ENCODE measurements around the gene C16orf92. TPM values are rescaled to one million over a fixed set of nuclear protein-coding genes. Genes with fewer than 3 reads are reported as not detected.

The C16orf92 gene
- total and polyA plus RNA-seq, 2 of the 13 experiments (the other 11 are each of a cell fraction or from before 2014, with no cell fraction given) = not detected

- no peak for TF ChIP-seq AHDC1 (CRISPR knock-in tag; IDR thresholded peaks at IDR 0.05; ENCODE audit: borderline replicate concordance)
- peak; percentile 73; the same call in 1 of the 2 replicates for TF ChIP-seq ELF3 (CRISPR knock-in tag; IDR thresholded peaks at IDR 0.05)
- TF ChIP-seq JARID2 (CRISPR knock-in tag; IDR thresholded peaks at IDR 0.05; ENCODE audit: insufficient replicate concordance) = no peak
- peak; percentile 95 for TF ChIP-seq SALL1 (CRISPR knock-in tag; IDR thresholded peaks at IDR 0.05)
- TF ChIP-seq ZNF614 (CRISPR knock-in tag; IDR thresholded peaks at IDR 0.05; ENCODE audit: borderline replicate concordance) = peak; percentile 92
- no peak for TF ChIP-seq IRF1 (CRISPR knock-in tag; IDR thresholded peaks at IDR 0.05; ENCODE audit: low read depth)
- TF ChIP-seq MLLT10 (CRISPR knock-in tag; IDR thresholded peaks at IDR 0.05) = no peak
- TF ChIP-seq DZIP1 (CRISPR knock-in tag; IDR thresholded peaks at IDR 0.05) = peak; percentile 86; the same call in 1 of the 2 replicates
- peak; percentile 59; the same call in 1 of the 2 replicates for TF ChIP-seq ZNF335 (CRISPR knock-in tag; IDR thresholded peaks at IDR 0.05)
- no peak for TF ChIP-seq IKZF1 (IDR thresholded peaks at IDR 0.05)
- peak; percentile 82 for TF ChIP-seq ZNF598 (CRISPR knock-in tag; IDR thresholded peaks at IDR 0.05; ENCODE audit: borderline replicate concordance)
- 0 out of 2 replicates have a peak, but pooled peaks have one; percentile 9 for TF ChIP-seq DNMT3B (CRISPR knock-in tag; conservative IDR thresholded peaks at IDR 0.05)
- peak; percentile 89 for TF ChIP-seq HNF1B (CRISPR knock-in tag; IDR thresholded peaks at IDR 0.05)
- no peak for TF ChIP-seq MBD4 (IDR thresholded peaks at IDR 0.05; ENCODE audit: borderline replicate concordance, low read length)
- no peak for TF ChIP-seq ZNF234 (CRISPR knock-in tag; conservative IDR thresholded peaks at IDR 0.05)
- peak; percentile 96 for TF ChIP-seq YEATS4 (CRISPR knock-in tag; IDR thresholded peaks at IDR 0.05; ENCODE audit: borderline replicate concordance)
- TF ChIP-seq ZNF207 (IDR thresholded peaks at IDR 0.05; ENCODE audit: borderline replicate concordance) = no peak
These were observed 49.4 kb upstream of the C16orf92 start, which contains the start of gene TAOK2 (continued) for GRCh38 chr16:29973384-29974246.
